HepG2 (cell line): ENCODE measurements around the gene EZH1. TPM values are rescaled to one million over a fixed set of nuclear protein-coding genes. Genes with fewer than 3 reads are reported as not detected.

ENCODE experiments used
- CAMTA2 ChIP-seq: sonication (generic); formaldehyde crosslinking; IDR thresholded peaks from 2 replicates; pipeline ENCODE4 v1.4.0; 2020; ENCODE audit warnings: mild to moderate bottlenecking, missing genetic modification reagents, borderline replicate concordance
- CSRNP2 ChIP-seq: sonication (generic); formaldehyde crosslinking; conservative IDR thresholded peaks from 2 replicates; pipeline ENCODE4 v1.8.0; 2022; ENCODE audit warnings: low read depth, missing genetic modification reagents
- KLF13 ChIP-seq: sonication (generic); formaldehyde crosslinking; IDR thresholded peaks from 2 replicates; pipeline ENCODE4 v1.4.0; 2020; ENCODE audit warnings: mild to moderate bottlenecking, missing genetic modification reagents
- MTA1 ChIP-seq: sonication (generic); formaldehyde crosslinking; IDR thresholded peaks from 2 replicates; pipeline ENCODE4 v1.4.0; 2020; ENCODE audit warnings: missing genetic modification reagents, mild to moderate bottlenecking, borderline replicate concordance
- NR2F6 ChIP-seq, 2 experiments: IDR thresholded peaks; 2 replicates each; pipeline ENCODE4 v1.6.1; 2016; ENCODE audit warnings: antibody characterized with exemption in 1 of 2, mild to moderate bottlenecking in 1 of 2
- PAF1 ChIP-seq: IDR thresholded peaks from 2 replicates; pipeline ENCODE4 v1.6.1; 2016; ENCODE audit warnings: missing genetic modification reagents, missing compliant biosample characterization
- SKI ChIP-seq: fragments of 450-650 bp; IDR thresholded peaks from one replicate; pipeline ENCODE4 v1.6.1; 2018; ENCODE audit warnings: mild to moderate bottlenecking; ENCODE audit not compliant: partially characterized antibody
- SMC3 ChIP-seq: IDR thresholded peaks from 2 replicates; pipeline ENCODE4 v1.6.1; 2011; ENCODE audit warnings: low read length, improper control_type of control experiment
- SP1 ChIP-seq, 2 experiments: fragments of 450-650 bp in 1 of 2; sonication (generic) in 1 of 2; formaldehyde crosslinking in 1 of 2; IDR thresholded peaks; 2 replicates each; pipeline versions ENCODE4 v1.4.0 to v1.6.1; 2016 to 2020; ENCODE audit warnings: missing genetic modification reagents in 1 of 2
- SRSF9 ChIP-seq: fragments of 200-400 bp; formaldehyde crosslinking; IDR thresholded peaks from 2 replicates; pipeline ENCODE4 v1.6.1; 2018; ENCODE audit warnings: borderline replicate concordance, mild to moderate bottlenecking, low read depth, low read length; ENCODE audit not compliant: insufficient read depth, poor library complexity, severe bottlenecking
- ZNF451 ChIP-seq: sonication (generic); formaldehyde crosslinking; IDR thresholded peaks from 2 replicates; pipeline ENCODE4 v1.5.0; 2020; ENCODE audit warnings: mild to moderate bottlenecking, missing genetic modification reagents
- ZNF570 ChIP-seq: sonication (generic); formaldehyde crosslinking; IDR thresholded peaks from 2 replicates; pipeline ENCODE4 v1.4.0; 2020; ENCODE audit warnings: mild to moderate bottlenecking, missing genetic modification reagents, borderline replicate concordance
- ZNF660 ChIP-seq: sonication (generic); formaldehyde crosslinking; IDR thresholded peaks from 2 replicates; pipeline ENCODE4 v1.5.1; 2020; ENCODE audit warnings: mild to moderate bottlenecking, low read depth, missing genetic modification reagents, borderline replicate concordance
- ZNF761 ChIP-seq: sonication (generic); formaldehyde crosslinking; conservative IDR thresholded peaks from 2 replicates; pipeline ENCODE4 v1.4.0; 2020; ENCODE audit warnings: mild to moderate bottlenecking, missing genetic modification reagents
- ZNF780A ChIP-seq: sonication (generic); formaldehyde crosslinking; IDR thresholded peaks from 2 replicates; pipeline ENCODE4 v1.8.0; 2022; ENCODE audit warnings: mild to moderate bottlenecking, missing genetic modification reagents, moderate library complexity
- ZNF839 ChIP-seq: sonication (generic); formaldehyde crosslinking; IDR thresholded peaks from 2 replicates; pipeline ENCODE4 v1.4.0; 2020; ENCODE audit warnings: missing genetic modification reagents, mild to moderate bottlenecking, borderline replicate concordance
- ZNF850 ChIP-seq: sonication (generic); formaldehyde crosslinking; conservative IDR thresholded peaks from 2 replicates; pipeline ENCODE4 v1.9.0; 2021; ENCODE audit warnings: mild to moderate bottlenecking, missing genetic modification reagents
- polyA plus RNA-seq, 8 experiments: library from polyadenylated mRNA; depleted of rRNA in 3 of 8; stranded (reverse) in 7 of 8; unstranded in 1 of 8; fragments of >200 nt; fragmentation: Illumina TruSeq in 4 of 8; extraction: Trizol in 4 of 8; gene quantifications; 2 replicates each; pipeline versions ENCODE4 v1.2.1 to v1.2.3, GENCODE V29; 2011 to 2016; ENCODE audit warnings: low read depth in 4 of 8, missing spikeins in 1 of 8, mixed read lengths in 1 of 8; ENCODE audit not compliant: insufficient read depth in 1 of 8
- total RNA-seq, 5 experiments: library from RNA; depleted of rRNA; stranded (reverse); fragments of >200 nt; fragmentation: Illumina TruSeq; extraction: Trizol; gene quantifications; 2 replicates each; pipeline ENCODE4 v1.2.3, GENCODE V29; 2016; ENCODE audit warnings: low read depth in 1 of 5

The EZH1 gene
- total and polyA plus RNA-seq, 2 of the 13 experiments (the other 11 are each of a cell fraction or from before 2014, with no cell fraction given), result 11.6 to 24.0 TPM

DNA sequence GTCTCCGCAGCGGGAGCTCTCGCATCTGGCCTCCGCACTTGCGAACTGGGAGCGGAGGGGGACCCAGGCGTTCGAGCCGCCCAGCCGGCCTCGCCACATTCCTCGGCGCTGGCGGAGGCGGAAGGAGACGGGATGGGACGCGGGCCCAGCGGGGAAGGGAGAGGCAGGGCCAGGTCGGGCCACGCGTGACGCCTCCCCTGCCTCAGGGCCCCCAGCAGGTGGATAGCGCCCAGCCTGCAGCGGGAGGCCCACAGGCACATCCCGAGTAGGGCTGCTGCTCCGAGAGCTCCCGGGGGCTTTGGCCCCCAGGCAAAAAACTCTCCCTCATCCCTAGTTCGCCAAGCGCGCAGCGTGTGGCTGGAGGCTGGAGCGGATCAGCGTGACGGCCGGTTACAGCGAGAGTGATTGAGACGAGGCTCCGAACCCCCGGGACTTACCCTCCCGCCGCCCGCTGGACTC is 68.8 kb downstream of the EZH1 start (continued):
- TF ChIP-seq ZNF850 (CRISPR knock-in tag), result no peak
- no peak for TF ChIP-seq SP1 (IDR thresholded peaks at IDR 0.05)
- TF ChIP-seq SP1 (CRISPR knock-in tag; IDR thresholded peaks at IDR 0.05), result peak; percentile 14; the same call in 1 of the 2 replicates
- TF ChIP-seq PAF1 (CRISPR knock-in tag), result no peak
- TF ChIP-seq NR2F6 (IDR thresholded peaks at IDR 0.05), result no peak
- TF ChIP-seq NR2F6 (CRISPR knock-in tag; IDR thresholded peaks at IDR 0.05), result no peak
- TF ChIP-seq SRSF9, result no peak
- TF ChIP-seq KLF13 (CRISPR knock-in tag), result no peak
- no peak for TF ChIP-seq ZNF839 (CRISPR knock-in tag)
- TF ChIP-seq ZNF570 (CRISPR knock-in tag), result no peak
- TF ChIP-seq CAMTA2 (CRISPR knock-in tag), result no peak
- TF ChIP-seq SMC3, result no peak
- peak; percentile 47; the same call in 1 of the 2 replicates for TF ChIP-seq ZNF451 (CRISPR knock-in tag)
- no peak for TF ChIP-seq SKI
- no peak for TF ChIP-seq ZNF660 (CRISPR knock-in tag)
- TF ChIP-seq MTA1 (CRISPR knock-in tag), result peak; percentile 23; the same call in 1 of the 2 replicates
- no peak for TF ChIP-seq ZNF780A
- no peak for TF ChIP-seq CSRNP2
- no peak for TF ChIP-seq ZNF761 (CRISPR knock-in tag)
